GM12878 (cell line): Measurements from ENCODE around the gene BTK. TPM values are rescaled to one million over a fixed set of nuclear protein-coding genes. Genes with fewer than 3 reads are reported as not detected.

Source experiments
- BCL11A ChIP-seq: IDR thresholded peaks from 2 replicates; pipeline ENCODE4 v1.6.1; 2011; ENCODE audit warnings: low read depth, low read length
- BRCA1 ChIP-seq: IDR thresholded peaks from 2 replicates; pipeline ENCODE4 v1.6.1; 2011; ENCODE audit warnings: low read depth, low read length, improper control_type of control experiment
- CREM ChIP-seq: IDR thresholded peaks from 2 replicates; pipeline ENCODE4 v1.6.1; 2014; ENCODE audit warnings: antibody characterized with exemption, low read depth
- E2F8 ChIP-seq: fragments of 450-650 bp; IDR thresholded peaks from 2 replicates; pipeline ENCODE4 v1.6.1; 2018; ENCODE audit warnings: mild to moderate bottlenecking, low read depth, moderate library complexity; ENCODE audit not compliant: partially characterized antibody
- GABPA ChIP-seq: IDR thresholded peaks from 2 replicates; pipeline ENCODE4 v1.6.1; 2014; ENCODE audit warnings: antibody characterized with exemption, low read depth, mild to moderate bottlenecking, inconsistent platforms
- GATAD2B ChIP-seq: fragments of 450-650 bp; conservative IDR thresholded peaks from 2 replicates; pipeline ENCODE4 v1.6.1; 2017; ENCODE audit warnings: low read depth, mild to moderate bottlenecking, moderate library complexity
- IKZF2 ChIP-seq, 2 experiments: fragments of 450-650 bp; IDR thresholded peaks; 2 replicates each; pipeline ENCODE4 v1.6.1; 2017; ENCODE audit warnings: mild to moderate bottlenecking in 2 of 2, moderate library complexity in 2 of 2
- JUNB ChIP-seq: IDR thresholded peaks from 2 replicates; pipeline ENCODE4 v1.6.1; 2016; ENCODE audit warnings: antibody characterized with exemption, mild to moderate bottlenecking
- MXI1 ChIP-seq: fragments of 150-350 bp; IDR thresholded peaks from 2 replicates; pipeline ENCODE4 v1.6.1; 2011; ENCODE audit warnings: low read depth, mild to moderate bottlenecking, inconsistent platforms, low read length, improper control_type of control experiment
- PML ChIP-seq: IDR thresholded peaks from 2 replicates; pipeline ENCODE4 v1.6.1; 2012; ENCODE audit warnings: low read length, inconsistent platforms
- POLR2A ChIP-seq: IDR thresholded peaks from 2 replicates; pipeline ENCODE4 v1.6.1; 2011; ENCODE audit warnings: low read depth, mild to moderate bottlenecking, low read length
- RAD51 ChIP-seq: fragments of 450-650 bp; IDR thresholded peaks from 2 replicates; pipeline ENCODE4 v1.6.1; 2016; ENCODE audit warnings: moderate library complexity, mild to moderate bottlenecking, inconsistent platforms
- SMARCA5 ChIP-seq: fragments of 450-650 bp; IDR thresholded peaks from 2 replicates; pipeline ENCODE4 v1.6.1; 2017; ENCODE audit warnings: mild to moderate bottlenecking
- TBL1XR1 ChIP-seq: IDR thresholded peaks from 2 replicates; pipeline ENCODE4 v1.6.1; 2012; ENCODE audit warnings: low read depth, low read length, improper control_type of control experiment
- ZNF622 ChIP-seq: fragments of 450-650 bp; IDR thresholded peaks from 2 replicates; pipeline ENCODE4 v1.6.1; 2017; ENCODE audit warnings: mild to moderate bottlenecking, inconsistent platforms
- polyA plus RNA-seq, 11 experiments: library from polyadenylated mRNA; depleted of rRNA in 4 of 11; unstranded in 6 of 11; stranded (reverse) in 5 of 11; fragments of >200 nt; fragmentation: Nextera tagmentation in 4 of 11; fragmentation: Illumina TruSeq in 1 of 11; extraction: Ambion mirVana in 4 of 11; extraction: Trizol in 1 of 11; gene quantifications; 1 replicate in 1 of 11; 2 replicates in 10 of 11; pipeline versions ENCODE4 v1.2.1 to v1.2.3, GENCODE V29; 2011 to 2016; ENCODE audit warnings: inconsistent platforms in 2 of 11, missing spikeins in 2 of 11, low read depth in 1 of 11
- total RNA-seq, 4 experiments: library from RNA; depleted of rRNA in 3 of 4; stranded (reverse); fragments of >200 nt in 3 of 4; fragmentation: Illumina TruSeq in 1 of 4; extraction: Trizol in 1 of 4; gene quantifications; 2 replicates each; pipeline versions ENCODE4 v1.2.1 to v1.2.3, GENCODE V29; 2013 to 2021
- TF ChIP-seq, protein P1 (sequence below): fragments of 150-350 bp; IDR thresholded peaks from 2 replicates; pipeline ENCODE4 v1.6.1; 2016; ENCODE audit warnings: low read depth, low read length
- TF ChIP-seq, protein P2 (sequence below): fragments of 450-650 bp; IDR thresholded peaks from 2 replicates; pipeline ENCODE4 v1.6.1; 2017; ENCODE audit warnings: mild to moderate bottlenecking, moderate library complexity
- TF ChIP-seq, protein P3 (sequence below): IDR thresholded peaks from 2 replicates; pipeline ENCODE4 v1.6.1; 2012; ENCODE audit warnings: low read depth, low read length, improper control_type of control experiment

BTK gene
- total and polyA plus RNA-seq, 10 of the 15 experiments (the other 5 are each of a cell fraction or from before 2014, with no cell fraction given) = 24.0 to 154 (median 88.9) TPM

GRCh38 chrX:101348452-101349192 lies 37.4 kb downstream of the BTK start, which contains the start of gene TIMM8A (continued):
- TF ChIP-seq E2F8 (no peak), IKZF2 (IDR thresholded peaks at IDR 0.05) (no peak), POLR2A (peak; percentile 88), TBL1XR1 (no peak), SMARCA5 (no peak), GABPA (peak; percentile 76), PML (peak; percentile 79; the same call in 1 of the 2 replicates), MXI1 (peak; percentile 89), RAD51 (peak; percentile 96), BCL11A (no peak), JUNB (no peak), CREM (0 out of 2 replicates have a peak, but pooled peaks have one; percentile 19), GATAD2B (no peak), ZNF622 (no peak), BRCA1 (no peak)
- TF ChIP-seq, protein P1, sequence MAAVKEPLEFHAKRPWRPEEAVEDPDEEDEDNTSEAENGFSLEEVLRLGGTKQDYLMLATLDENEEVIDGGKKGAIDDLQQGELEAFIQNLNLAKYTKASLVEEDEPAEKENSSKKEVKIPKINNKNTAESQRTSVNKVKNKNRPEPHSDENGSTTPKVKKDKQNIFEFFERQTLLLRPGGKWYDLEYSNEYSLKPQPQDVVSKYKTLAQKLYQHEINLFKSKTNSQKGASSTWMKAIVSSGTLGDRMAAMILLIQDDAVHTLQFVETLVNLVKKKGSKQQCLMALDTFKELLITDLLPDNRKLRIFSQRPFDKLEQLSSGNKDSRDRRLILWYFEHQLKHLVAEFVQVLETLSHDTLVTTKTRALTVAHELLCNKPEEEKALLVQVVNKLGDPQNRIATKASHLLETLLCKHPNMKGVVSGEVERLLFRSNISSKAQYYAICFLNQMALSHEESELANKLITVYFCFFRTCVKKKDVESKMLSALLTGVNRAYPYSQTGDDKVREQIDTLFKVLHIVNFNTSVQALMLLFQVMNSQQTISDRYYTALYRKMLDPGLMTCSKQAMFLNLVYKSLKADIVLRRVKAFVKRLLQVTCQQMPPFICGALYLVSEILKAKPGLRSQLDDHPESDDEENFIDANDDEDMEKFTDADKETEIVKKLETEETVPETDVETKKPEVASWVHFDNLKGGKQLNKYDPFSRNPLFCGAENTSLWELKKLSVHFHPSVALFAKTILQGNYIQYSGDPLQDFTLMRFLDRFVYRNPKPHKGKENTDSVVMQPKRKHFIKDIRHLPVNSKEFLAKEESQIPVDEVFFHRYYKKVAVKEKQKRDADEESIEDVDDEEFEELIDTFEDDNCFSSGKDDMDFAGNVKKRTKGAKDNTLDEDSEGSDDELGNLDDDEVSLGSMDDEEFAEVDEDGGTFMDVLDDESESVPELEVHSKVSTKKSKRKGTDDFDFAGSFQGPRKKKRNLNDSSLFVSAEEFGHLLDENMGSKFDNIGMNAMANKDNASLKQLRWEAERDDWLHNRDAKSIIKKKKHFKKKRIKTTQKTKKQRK = no peak
- TF ChIP-seq, protein P2, sequence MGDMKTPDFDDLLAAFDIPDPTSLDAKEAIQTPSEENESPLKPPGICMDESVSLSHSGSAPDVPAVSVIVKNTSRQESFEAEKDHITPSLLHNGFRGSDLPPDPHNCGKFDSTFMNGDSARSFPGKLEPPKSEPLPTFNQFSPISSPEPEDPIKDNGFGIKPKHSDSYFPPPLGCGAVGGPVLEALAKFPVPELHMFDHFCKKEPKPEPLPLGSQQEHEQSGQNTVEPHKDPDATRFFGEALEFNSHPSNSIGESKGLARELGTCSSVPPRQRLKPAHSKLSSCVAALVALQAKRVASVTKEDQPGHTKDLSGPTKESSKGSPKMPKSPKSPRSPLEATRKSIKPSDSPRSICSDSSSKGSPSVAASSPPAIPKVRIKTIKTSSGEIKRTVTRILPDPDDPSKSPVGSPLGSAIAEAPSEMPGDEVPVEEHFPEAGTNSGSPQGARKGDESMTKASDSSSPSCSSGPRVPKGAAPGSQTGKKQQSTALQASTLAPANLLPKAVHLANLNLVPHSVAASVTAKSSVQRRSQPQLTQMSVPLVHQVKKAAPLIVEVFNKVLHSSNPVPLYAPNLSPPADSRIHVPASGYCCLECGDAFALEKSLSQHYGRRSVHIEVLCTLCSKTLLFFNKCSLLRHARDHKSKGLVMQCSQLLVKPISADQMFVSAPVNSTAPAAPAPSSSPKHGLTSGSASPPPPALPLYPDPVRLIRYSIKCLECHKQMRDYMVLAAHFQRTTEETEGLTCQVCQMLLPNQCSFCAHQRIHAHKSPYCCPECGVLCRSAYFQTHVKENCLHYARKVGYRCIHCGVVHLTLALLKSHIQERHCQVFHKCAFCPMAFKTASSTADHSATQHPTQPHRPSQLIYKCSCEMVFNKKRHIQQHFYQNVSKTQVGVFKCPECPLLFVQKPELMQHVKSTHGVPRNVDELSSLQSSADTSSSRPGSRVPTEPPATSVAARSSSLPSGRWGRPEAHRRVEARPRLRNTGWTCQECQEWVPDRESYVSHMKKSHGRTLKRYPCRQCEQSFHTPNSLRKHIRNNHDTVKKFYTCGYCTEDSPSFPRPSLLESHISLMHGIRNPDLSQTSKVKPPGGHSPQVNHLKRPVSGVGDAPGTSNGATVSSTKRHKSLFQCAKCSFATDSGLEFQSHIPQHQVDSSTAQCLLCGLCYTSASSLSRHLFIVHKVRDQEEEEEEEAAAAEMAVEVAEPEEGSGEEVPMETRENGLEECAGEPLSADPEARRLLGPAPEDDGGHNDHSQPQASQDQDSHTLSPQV = no peak
- TF ChIP-seq, protein P3, sequence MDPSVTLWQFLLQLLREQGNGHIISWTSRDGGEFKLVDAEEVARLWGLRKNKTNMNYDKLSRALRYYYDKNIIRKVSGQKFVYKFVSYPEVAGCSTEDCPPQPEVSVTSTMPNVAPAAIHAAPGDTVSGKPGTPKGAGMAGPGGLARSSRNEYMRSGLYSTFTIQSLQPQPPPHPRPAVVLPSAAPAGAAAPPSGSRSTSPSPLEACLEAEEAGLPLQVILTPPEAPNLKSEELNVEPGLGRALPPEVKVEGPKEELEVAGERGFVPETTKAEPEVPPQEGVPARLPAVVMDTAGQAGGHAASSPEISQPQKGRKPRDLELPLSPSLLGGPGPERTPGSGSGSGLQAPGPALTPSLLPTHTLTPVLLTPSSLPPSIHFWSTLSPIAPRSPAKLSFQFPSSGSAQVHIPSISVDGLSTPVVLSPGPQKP = peak; percentile 14; the same call in 1 of the 2 replicates
